ENCODE measurements around the gene ATP7B.

GRCh38 chr13:51996641-51997040 is 14.6 kb downstream of the ATP7B start:
- TF ChIP-seq CTCF (IDR thresholded peaks at IDR 0.05; ENCODE audit: extremely low read depth in 1 of 2, insufficient read depth in 1 of 2, low read depth in 1 of 2, low read length in 2 of 2): no peak
- TF ChIP-seq EZH2 (IDR thresholded peaks at IDR 0.05; ENCODE audit: borderline replicate concordance, low read depth, low read length, severe bottlenecking): peak; percentile 42
- TF ChIP-seq POLR2AphosphoS5 (IDR thresholded peaks at IDR 0.05; ENCODE audit: insufficient read depth, low read depth, low read length): no peak
